22Rv1 (cell line): Measurements from ENCODE around the gene DFFB.

ENCODE experiments used
- H3K27ac ChIP-seq: fragments of 450-650 bp; 2 replicates; pipeline ENCODE4 v1.5.1; 2017
- ZFX ChIP-seq: fragments of 450-650 bp; IDR thresholded peaks from 2 replicates; pipeline ENCODE4 v1.6.1; 2017; ENCODE audit warnings: antibody characterized with exemption, borderline replicate concordance
- TF ChIP-seq, protein P1 (sequence below): fragments of 450-650 bp; IDR thresholded peaks from 2 replicates; pipeline ENCODE4 v1.5.1; 2017; ENCODE audit warnings: mild to moderate bottlenecking

DFFB gene

GRCh38 chr1:3869751-3870301, 12.6 kb downstream of the DFFB start:
- no peak overlapping the region for H3K27ac ChIP-seq

DNA sequence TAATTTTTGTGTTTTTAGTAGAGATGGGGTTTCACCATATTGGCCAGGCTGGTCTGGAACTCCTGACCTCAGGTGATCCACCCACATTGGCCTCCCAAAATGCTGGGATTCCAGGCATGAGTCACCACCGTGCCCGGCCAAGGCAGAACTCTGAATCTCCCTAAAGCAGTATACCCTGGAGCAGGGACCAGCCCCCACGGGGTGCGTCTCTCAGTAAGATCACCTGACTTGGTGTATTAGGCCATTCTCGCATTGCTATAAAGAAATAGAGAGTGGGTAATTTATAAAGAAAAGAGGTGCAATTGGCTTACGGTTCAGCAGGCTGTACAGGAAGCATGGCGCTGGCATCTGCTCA, 14.2 kb downstream of the DFFB start:
- TF ChIP-seq, protein P1, sequence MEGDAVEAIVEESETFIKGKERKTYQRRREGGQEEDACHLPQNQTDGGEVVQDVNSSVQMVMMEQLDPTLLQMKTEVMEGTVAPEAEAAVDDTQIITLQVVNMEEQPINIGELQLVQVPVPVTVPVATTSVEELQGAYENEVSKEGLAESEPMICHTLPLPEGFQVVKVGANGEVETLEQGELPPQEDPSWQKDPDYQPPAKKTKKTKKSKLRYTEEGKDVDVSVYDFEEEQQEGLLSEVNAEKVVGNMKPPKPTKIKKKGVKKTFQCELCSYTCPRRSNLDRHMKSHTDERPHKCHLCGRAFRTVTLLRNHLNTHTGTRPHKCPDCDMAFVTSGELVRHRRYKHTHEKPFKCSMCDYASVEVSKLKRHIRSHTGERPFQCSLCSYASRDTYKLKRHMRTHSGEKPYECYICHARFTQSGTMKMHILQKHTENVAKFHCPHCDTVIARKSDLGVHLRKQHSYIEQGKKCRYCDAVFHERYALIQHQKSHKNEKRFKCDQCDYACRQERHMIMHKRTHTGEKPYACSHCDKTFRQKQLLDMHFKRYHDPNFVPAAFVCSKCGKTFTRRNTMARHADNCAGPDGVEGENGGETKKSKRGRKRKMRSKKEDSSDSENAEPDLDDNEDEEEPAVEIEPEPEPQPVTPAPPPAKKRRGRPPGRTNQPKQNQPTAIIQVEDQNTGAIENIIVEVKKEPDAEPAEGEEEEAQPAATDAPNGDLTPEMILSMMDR, result no peak
- TF ChIP-seq ZFX, result no peak
- H3K27ac ChIP-seq, result no peak overlapping the region

More at GRCh38 chr1:3869751-3870301, 12.6 kb downstream of the DFFB start:
- no peak for TF ChIP-seq ZFX
- TF ChIP-seq, protein P1, result no peak

GRCh38 chr1:3872546-3872945, 15.3 kb downstream of the DFFB start:
- TF ChIP-seq, protein P1, result no peak
- no peak for TF ChIP-seq ZFX
- H3K27ac ChIP-seq, result no peak overlapping the region

- TF ChIP-seq, protein P1, result no peak
- TF ChIP-seq ZFX, result no peak
- no peak overlapping the region for H3K27ac ChIP-seq
Observed at GRCh38 chr1:3874736-3875135, 17.5 kb downstream of the DFFB start.

DNA sequence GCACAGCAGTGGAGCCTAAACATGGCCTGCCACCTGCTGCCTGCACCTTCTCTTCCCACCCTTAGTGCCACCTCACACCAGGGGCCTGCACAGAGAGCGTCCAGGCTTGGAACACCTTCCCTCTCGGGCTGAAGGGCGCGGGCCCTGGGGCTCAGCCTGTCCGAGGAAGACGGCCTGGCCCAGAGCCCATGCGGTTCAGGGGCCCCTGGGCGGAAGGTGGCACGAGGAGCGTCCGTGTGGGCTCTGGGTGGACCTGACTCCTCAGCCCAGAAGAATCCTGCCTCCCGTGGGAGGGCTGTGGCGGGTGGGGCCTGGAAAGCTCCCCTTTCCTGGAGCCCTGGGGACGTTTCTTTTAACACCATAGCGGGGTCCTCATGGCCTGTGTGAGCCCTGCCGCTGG, 19.4 kb downstream of the DFFB start:
- no peak overlapping the region for H3K27ac ChIP-seq
- TF ChIP-seq, protein P1, result no peak
- TF ChIP-seq ZFX, result no peak

DNA sequence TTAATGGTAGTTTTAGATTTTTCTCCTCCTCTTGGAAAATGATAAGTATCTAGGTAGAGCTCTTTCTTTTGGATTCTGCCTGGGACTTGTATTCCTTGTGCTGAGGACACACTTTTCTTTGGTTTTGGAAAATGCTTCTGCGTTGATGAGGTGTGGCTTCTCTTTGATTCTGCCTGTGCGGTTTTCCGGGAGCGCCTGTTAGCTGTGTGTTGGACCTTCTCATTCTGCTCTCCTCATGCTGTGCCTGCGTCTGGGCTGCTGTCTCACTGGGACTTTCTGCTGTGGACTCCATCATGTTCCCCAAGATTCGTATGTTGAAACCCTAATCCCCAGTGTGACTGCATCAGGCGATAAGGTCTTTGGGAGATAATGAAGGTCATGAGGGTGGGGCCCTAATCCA, 21.8 kb downstream of the DFFB start:
- no peak overlapping the region for H3K27ac ChIP-seq
- no peak for TF ChIP-seq ZFX
- TF ChIP-seq, protein P1, result no peak

- no peak overlapping the region for H3K27ac ChIP-seq
- no peak for TF ChIP-seq ZFX
- TF ChIP-seq, protein P1, result no peak
Observed at GRCh38 chr1:3879787-3880428, 22.6 kb downstream of the DFFB start.
